GM12878 (cell line): ENCODE measurements around the gene OTOA. TPM values are rescaled to one million over a fixed set of nuclear protein-coding genes. Genes with fewer than 3 reads are reported as not detected.
A peak's percentile ranks its signal among the peaks of the same experiment; 100 is the strongest.

Experiments used
- ATAC-seq: fragments of 200-7000 bp; cut with Tn5 transposase; 3 replicates; pipeline ENCODE4 v1.9.1; 2020; ENCODE audit warnings: mild to moderate bottlenecking, moderate library complexity
- Bru-seq: library from RNA; stranded (reverse); fragments of 400-500 nt; gene quantifications from one replicate; lab custom pipeline; 2021; lab: Mats Ljungman, UMichigan
- BruChase-seq, 2 experiments: library from RNA; stranded (reverse); fragments of 400-500 nt; gene quantifications; one replicate each; lab custom pipeline; 2021; lab: Mats Ljungman, UMichigan
- BruUV-seq: library from RNA; stranded (reverse); fragments of 400-500 nt; replicated peaks from 2 replicates; lab custom pipeline; 2021; lab: Mats Ljungman, UMichigan
- CTCF ChIA-PET: fragments of 300-600 bp; sonication (Branson Sonifier 250); formaldehyde crosslinking; extraction: SDS; loops from one replicate; lab custom pipeline; 2021; ENCODE audit warnings: inconsistent platforms; lab: Yijun Ruan, JAX
- POLR2A ChIA-PET: fragments of 350-600 bp; formaldehyde crosslinking; extraction: SDS; loops from one replicate; lab custom pipeline; 2021; ENCODE audit warnings: inconsistent platforms; lab: Charles Lee
- RAD21 ChIA-PET: fragments of 300-600 bp; sonication (Branson Sonifier 250); formaldehyde crosslinking; loops from one replicate; lab custom pipeline; 2023; ENCODE audit warnings: antibody characterized with exemption; ENCODE audit not compliant: unreplicated experiment; lab: Charles Lee
- SMC1A ChIA-PET: fragments of 300-600 bp; sonication (Branson Sonifier 250); formaldehyde crosslinking; loops from one replicate; lab custom pipeline; 2023; ENCODE audit not compliant: unreplicated experiment, uncharacterized antibody; lab: Charles Lee
- DNase-seq: peaks from one replicate; pipeline ENCODE4 v3.0.0-alpha.2; 2011; ENCODE audit warnings: low read depth, low spot score
- FAIRE-seq: peaks from 3 replicates; lab custom pipeline; 2011; peaks lifted over from hg19 to GRCh38; lab: Jason Lieb, UNC
- H2AFZ ChIP-seq: 2 replicates; pipeline ENCODE4 v1.6.0; 2011; ENCODE audit warnings: low read depth, low read length, control low read depth; ENCODE audit not compliant: control insufficient read depth
- H3K27ac ChIP-seq: 2 replicates; pipeline ENCODE4 v1.5.1; 2011; ENCODE audit warnings: control low read depth; ENCODE audit not compliant: control insufficient read depth, insufficient read depth
- H3K27me3 ChIP-seq, 2 experiments: replicated peaks in 1 of 2; 2 replicates each; pipeline versions ENCODE4 v1.6.0 to v1.6.1; 2011; ENCODE audit warnings: low read length in 1 of 2; ENCODE audit not compliant: control insufficient read depth in 2 of 2, insufficient read depth in 2 of 2
- H3K36me3 ChIP-seq, 2 experiments: 2 replicates each; pipeline ENCODE4 v1.5.1; 2011; ENCODE audit warnings: low read length in 1 of 2; ENCODE audit not compliant: control insufficient read depth in 2 of 2, insufficient read depth in 2 of 2
- H3K4me1 ChIP-seq: 2 replicates; pipeline ENCODE4 v1.6.1; 2011; ENCODE audit warnings: mild to moderate bottlenecking, low read length, moderate library complexity, mixed read lengths; ENCODE audit not compliant: control insufficient read depth, insufficient read depth
- H3K4me2 ChIP-seq: 2 replicates; pipeline ENCODE4 v1.6.0; 2011; ENCODE audit warnings: control low read depth; ENCODE audit not compliant: control insufficient read depth, insufficient read depth
- H3K4me3 ChIP-seq: fragments of 200-600 bp; sonication (generic); 2 replicates; pipeline ENCODE4 v1.5.1; 2016
- H3K79me2 ChIP-seq: 2 replicates; pipeline ENCODE4 v1.6.0; 2011; ENCODE audit warnings: low read length; ENCODE audit not compliant: control insufficient read depth, insufficient read depth
- H3K9ac ChIP-seq: 2 replicates; pipeline ENCODE4 v1.8.0; 2011; ENCODE audit warnings: low read length, control low read depth, mixed read lengths; ENCODE audit not compliant: control insufficient read depth, insufficient read depth
- H3K9me3 ChIP-seq: replicated peaks from 3 replicates; pipeline ENCODE4 v1.5.1; 2011; ENCODE audit warnings: mild to moderate bottlenecking, low read length; ENCODE audit not compliant: control insufficient read depth, insufficient read depth
- H4K20me1 ChIP-seq: 2 replicates; pipeline ENCODE4 v1.6.0; 2011; ENCODE audit not compliant: control insufficient read depth, insufficient read depth
- SP1 ChIP-seq: IDR thresholded peaks from one replicate; pipeline ENCODE4 v1.6.1; 2011; ENCODE audit warnings: low read depth, low read length
- SUZ12 ChIP-seq: fragments of 200-600 bp; sonication (generic); IDR thresholded peaks from one replicate; pipeline ENCODE4 v1.6.1; 2018; ENCODE audit warnings: antibody characterized with exemption, mild to moderate bottlenecking; ENCODE audit not compliant: unreplicated experiment
- WGBS: methylation state at CpG from one replicate; pipeline ENCODE4 v1.1.6; 2016; ENCODE audit warnings: low lambda C conversion rate; ENCODE audit not compliant: insufficient replicate concordance, insufficient coverage; ENCODE audit errors: missing lambda C conversion rate; 5-methylcytosine and 5-hydroxymethylcytosine counted together
- in situ Hi-C: fragments of 300-500 bp; cut with MboI; formaldehyde crosslinking; loops from 9 replicates; pipeline ENCODE4 v1.14.3; 2018; ENCODE audit warnings: mixed read lengths
- intact Hi-C: fragments of 100-400 bp; cut with micrococcal nuclease; formaldehyde crosslinking; loops from one replicate; pipeline ENCODE4 v1.14.2; 2022; ENCODE audit not compliant: unreplicated experiment
- long read RNA-seq, 2 experiments: library from polyadenylated mRNA; unstranded; transcript quantifications; one replicate each; pipeline ENCODE4 v2.0.0, GENCODE V29; 2019 to 2020
- polyA minus RNA-seq, 3 experiments: library from RNA; depleted of rRNA, polyadenylated mRNA; stranded (reverse); fragments of >200 nt; gene quantifications; 2 replicates each; pipeline ENCODE4 v1.2.3, GENCODE V29; 2011
- polyA plus RNA-seq, 11 experiments: library from polyadenylated mRNA; depleted of rRNA in 4 of 11; unstranded in 6 of 11; stranded (reverse) in 5 of 11; fragments of >200 nt; fragmentation: Nextera tagmentation in 4 of 11; fragmentation: Illumina TruSeq in 1 of 11; extraction: Ambion mirVana in 4 of 11; extraction: Trizol in 1 of 11; gene quantifications; 1 replicate in 1 of 11; 2 replicates in 10 of 11; pipeline versions ENCODE4 v1.2.1 to v1.2.3, GENCODE V29; 2011 to 2016; ENCODE audit warnings: inconsistent platforms in 2 of 11, missing spikeins in 2 of 11, low read depth in 1 of 11
- total RNA-seq, 4 experiments: library from RNA; depleted of rRNA in 3 of 4; stranded (reverse); fragments of >200 nt in 3 of 4; fragmentation: Illumina TruSeq in 1 of 4; extraction: Trizol in 1 of 4; gene quantifications; 2 replicates each; pipeline versions ENCODE4 v1.2.1 to v1.2.3, GENCODE V29; 2013 to 2021
- TF ChIP-seq, protein P1 (sequence below): fragments of 150-350 bp; IDR thresholded peaks from 2 replicates; pipeline ENCODE4 v1.6.1; 2014; ENCODE audit warnings: mild to moderate bottlenecking, low read depth, low read length

Gene OTOA
- total RNA-seq (2013; cell fraction: nucleolus; rRNA removed), result 3.9 and 4.4 TPM in 2 replicates
- total RNA-seq (2014; rRNA removed) (0.73 and 1.3 TPM in 2 replicates), total RNA-seq (2014; rRNA removed; fragmentation: Illumina TruSeq; extraction: Trizol) (0.72 and 0.78 TPM in 2 replicates), total RNA-seq (2021) (0.51 and 0.82 TPM in 2 replicates), polyA plus RNA-seq (2011; rRNA removed) (0.76 and 1.5 TPM in 2 replicates), polyA plus RNA-seq (2014; fragmentation: Illumina TruSeq; extraction: Trizol) (0.63 and 0.71 TPM in 2 replicates), polyA plus RNA-seq (2014; fragmentation: Nextera tagmentation; extraction: Ambion mirVana) (under 1 TPM; 0.42 to 0.60 TPM), polyA plus RNA-seq (2014; rRNA removed) (0.58 and 0.73 TPM in 2 replicates), polyA plus RNA-seq (2016; fragmentation: Nextera tagmentation; extraction: Ambion mirVana) (under 1 TPM; 0.33 to 0.34 TPM), polyA minus RNA-seq (2011; rRNA and poly(A)+ RNA removed) (0.95 and 1.0 TPM in 2 replicates), Bru-seq, nascent RNA (percentile 33 among the genes with signal in this experiment), BruChase-seq, experiment 1, labeled RNA remaining after a 6-hour chase (percentile 24 among the genes with signal in this experiment), BruChase-seq, experiment 2, labeled RNA remaining after a 2-hour chase (percentile 25 among the genes with signal in this experiment)
- polyA plus RNA-seq (2011; ENCODE audit: low read depth), result not detected
- polyA plus RNA-seq (2011; cell fraction: cytosol; rRNA removed), result 1.3 TPM in 2 replicates
- polyA plus RNA-seq (2011; cell fraction: nucleus; rRNA removed), result 1.6 and 1.8 TPM in 2 replicates
- polyA plus RNA-seq (2012), result 0.09 and 0.13 TPM in 2 replicates
- 0.40 TPM in 1 of 2 replicates, not detected in the other for polyA minus RNA-seq (2011; cell fraction: cytosol; rRNA and poly(A)+ RNA removed)
- 0.67 and 0.73 TPM in 2 replicates for polyA minus RNA-seq (2011; cell fraction: nucleus; rRNA and poly(A)+ RNA removed)
- long read RNA-seq, experiment 1, partial matches to known transcripts, result 0 of 3 reads
- long read RNA-seq, experiment 1, other reads (novel, unspliced or antisense), result 3 of 3 reads
- long read RNA-seq, experiment 2, partial matches to known transcripts, result 1 of 11 reads
- long read RNA-seq, experiment 2, other reads (novel, unspliced or antisense), result 10 of 11 reads

DNA sequence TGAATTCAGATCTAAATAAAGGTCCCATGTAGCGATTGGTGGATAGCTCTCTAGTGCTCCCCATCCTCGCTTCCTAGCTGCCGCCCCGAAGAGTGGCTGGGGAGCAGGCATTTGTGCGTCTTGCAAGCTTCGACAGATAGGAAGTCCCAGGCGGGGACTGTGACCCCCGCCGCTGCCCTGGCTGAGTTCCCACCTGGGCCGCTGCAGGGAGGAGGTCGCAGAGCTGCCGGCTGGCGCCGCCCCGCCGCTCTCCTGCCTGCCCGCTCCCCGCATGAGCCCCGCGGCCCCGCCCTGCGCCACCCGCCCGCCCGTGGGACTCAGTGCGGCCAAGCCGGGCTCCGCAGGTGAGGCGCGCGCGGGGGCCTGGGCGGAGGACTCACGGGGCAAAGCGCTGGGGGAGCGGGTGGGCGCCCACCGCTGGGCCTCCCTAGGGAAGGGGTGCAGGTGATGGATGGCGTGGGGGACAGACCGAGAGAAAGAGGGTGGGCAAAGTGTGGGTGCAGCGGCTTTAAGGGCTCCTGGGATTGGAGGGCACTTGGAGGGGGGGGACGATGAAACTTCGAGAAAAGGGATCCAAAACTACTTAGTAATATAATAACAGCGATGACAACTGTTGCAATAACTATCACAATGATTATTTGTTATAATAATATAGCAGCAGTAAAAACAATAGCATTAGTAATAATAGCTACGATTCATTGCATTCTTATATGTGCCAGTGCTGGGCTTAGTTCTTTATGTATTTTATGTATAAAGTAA lies at the start of gene OTOA:
Gene OTOA, plus strand, starts transcription at position 80 of the 759 bp plus-strand sequence. CDS start 14,547 bp downstream, outside the sequence.
- ChIA-PET RAD21 (no interaction called here), CTCF (interaction anchor here (1.9 to 2.6 kb wide), 2 partner anchors 13 to 44 kb away, joined by 6 to 8 read pairs; no protein-coding TSS in a partner anchor), SMC1A (interaction anchor here (1.0 to 1.8 kb wide), 2 partner anchors 34 to 41 kb away, joined by 3 to 5 read pairs; no protein-coding TSS in a partner anchor), POLR2A (no interaction called here)
- ATAC-seq (peak; percentile 73), FAIRE-seq (no peak), DNase-seq (no peak)
- Histone ChIP-seq H3K27me3 (peaks cover 0 to 3% of the 10 kb centered on the region in 2 experiments; a peak in 2 of 4 replicates), H3K36me3 (no peaks in the 10 kb centered on the region; a peak in 1 of 4 replicates), H3K9me3 (no peaks in the 10 kb centered on the region), H3K4me2 (peak within 1 kb of the TSS; percentile 22; the same call in 1 of the 2 replicates), H3K4me3 (no peak within 1 kb of the TSS), H2AFZ (no peak within 1 kb of the TSS), H3K27ac (no peak within 1 kb of the TSS), H3K79me2 (no peaks in the 10 kb centered on the region), H3K4me1 (no peaks in the 10 kb centered on the region; the same call in 1 of the 2 replicates), H3K9ac (no peak within 1 kb of the TSS), H4K20me1 (no peaks in the 10 kb centered on the region)
- in situ Hi-C loops (no loop called here), intact Hi-C loops (no loop called here)
- no TSS peak for BruUV-seq
- 3% methylated on average over 28 of the region's 45 CpGs for WGBS
- TF ChIP-seq, protein P1, sequence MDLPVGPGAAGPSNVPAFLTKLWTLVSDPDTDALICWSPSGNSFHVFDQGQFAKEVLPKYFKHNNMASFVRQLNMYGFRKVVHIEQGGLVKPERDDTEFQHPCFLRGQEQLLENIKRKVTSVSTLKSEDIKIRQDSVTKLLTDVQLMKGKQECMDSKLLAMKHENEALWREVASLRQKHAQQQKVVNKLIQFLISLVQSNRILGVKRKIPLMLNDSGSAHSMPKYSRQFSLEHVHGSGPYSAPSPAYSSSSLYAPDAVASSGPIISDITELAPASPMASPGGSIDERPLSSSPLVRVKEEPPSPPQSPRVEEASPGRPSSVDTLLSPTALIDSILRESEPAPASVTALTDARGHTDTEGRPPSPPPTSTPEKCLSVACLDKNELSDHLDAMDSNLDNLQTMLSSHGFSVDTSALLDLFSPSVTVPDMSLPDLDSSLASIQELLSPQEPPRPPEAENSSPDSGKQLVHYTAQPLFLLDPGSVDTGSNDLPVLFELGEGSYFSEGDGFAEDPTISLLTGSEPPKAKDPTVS, result no peak
- peak; percentile 86 for TF ChIP-seq SUZ12
- no peak for TF ChIP-seq SP1
